Measurements from ENCODE around the gene SEC23A. TPM values are rescaled to one million over a fixed set of nuclear protein-coding genes. Genes with fewer than 3 reads are reported as not detected.

The SEC23A gene
- total RNA-seq (100 to 1,000 TPM in 1 of 2 donors, 10 to 100 TPM in 1; 51.9 to 169 TPM), polyA plus RNA-seq (10 to 100 TPM; 36.5 to 52.3 TPM)

- peak within 1 kb of the TSS; percentile 89 to 98 for H3K27ac ChIP-seq (ENCODE audit: low read depth in 1 of 2, low read length in 2 of 2)
- WGBS: under 1% methylated on average over 58 of the region's 58 CpGs
- no peaks in the 10 kb centered on the region for H3K27me3 ChIP-seq (ENCODE audit: control insufficient read depth in 4 of 4, insufficient read depth in 4 of 4, low read length in 3 of 4)
- TF ChIP-seq ZBTB33 (IDR thresholded peaks at IDR 0.05): peak; percentile 45
- TF ChIP-seq, protein P1, sequence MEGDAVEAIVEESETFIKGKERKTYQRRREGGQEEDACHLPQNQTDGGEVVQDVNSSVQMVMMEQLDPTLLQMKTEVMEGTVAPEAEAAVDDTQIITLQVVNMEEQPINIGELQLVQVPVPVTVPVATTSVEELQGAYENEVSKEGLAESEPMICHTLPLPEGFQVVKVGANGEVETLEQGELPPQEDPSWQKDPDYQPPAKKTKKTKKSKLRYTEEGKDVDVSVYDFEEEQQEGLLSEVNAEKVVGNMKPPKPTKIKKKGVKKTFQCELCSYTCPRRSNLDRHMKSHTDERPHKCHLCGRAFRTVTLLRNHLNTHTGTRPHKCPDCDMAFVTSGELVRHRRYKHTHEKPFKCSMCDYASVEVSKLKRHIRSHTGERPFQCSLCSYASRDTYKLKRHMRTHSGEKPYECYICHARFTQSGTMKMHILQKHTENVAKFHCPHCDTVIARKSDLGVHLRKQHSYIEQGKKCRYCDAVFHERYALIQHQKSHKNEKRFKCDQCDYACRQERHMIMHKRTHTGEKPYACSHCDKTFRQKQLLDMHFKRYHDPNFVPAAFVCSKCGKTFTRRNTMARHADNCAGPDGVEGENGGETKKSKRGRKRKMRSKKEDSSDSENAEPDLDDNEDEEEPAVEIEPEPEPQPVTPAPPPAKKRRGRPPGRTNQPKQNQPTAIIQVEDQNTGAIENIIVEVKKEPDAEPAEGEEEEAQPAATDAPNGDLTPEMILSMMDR (IDR thresholded peaks at IDR 0.05; ENCODE audit: low read depth, low read length, missing input control): no peak
- peak; percentile 66 for TF ChIP-seq REST (IDR thresholded peaks at IDR 0.05)
- no peak for TF ChIP-seq MAX (IDR thresholded peaks at IDR 0.05)
- peak; percentile 52 for TF ChIP-seq SP1 (IDR thresholded peaks at IDR 0.05)
- peak; percentile 57 to 58 for TF ChIP-seq HNF4A (conservative IDR thresholded peaks at IDR 0.05)
- peak; percentile 48 to 54 for TF ChIP-seq RXRA (IDR thresholded peaks at IDR 0.05)
- peak; percentile 97 for TF ChIP-seq YY1 (IDR thresholded peaks at IDR 0.05)
- peak; percentile 27 for TF ChIP-seq TAF1 (conservative IDR thresholded peaks at IDR 0.05)
- peak in 1 of 2 donors; percentile 46 for TF ChIP-seq GABPA (IDR thresholded peaks at IDR 0.05 in 1 of 2, conservative IDR thresholded peaks at IDR 0.05 in 1 of 2)
- H3K4me1 ChIP-seq (ENCODE audit: control insufficient read depth in 4 of 4, insufficient read depth in 4 of 4, low read length in 3 of 4): peaks cover 4 to 17% (median 11%) of the 10 kb centered on the region in 4 donors
- peak; percentile 80 for DNase-seq (ENCODE audit: low spot score)
- H3K9me3 ChIP-seq (ENCODE audit: control insufficient read depth in 4 of 4, low read length in 3 of 4): no peaks in the 10 kb centered on the region
- peaks cover 0 to 3% (median 0%) of the 10 kb centered on the region in 4 donors for H3K36me3 ChIP-seq (ENCODE audit: control insufficient read depth in 4 of 4, insufficient read depth in 3 of 4, low read depth in 1 of 4, low read length in 3 of 4)
- peak within 1 kb of the TSS; percentile 83 to 98 (median 96) for H3K4me3 ChIP-seq (ENCODE audit: low read depth in 1 of 3, low read length in 3 of 3)
- H3K9ac ChIP-seq (ENCODE audit: low read depth in 1 of 2, low read length in 2 of 2): peak within 1 kb of the TSS; percentile 77 to 97
These were observed at the start of gene SEC23A for GRCh38 chr14:39102969-39103957. TSS of gene SEC23A (minus strand) at chr14:39103235. CDS start at chr14:39096118, 7,117 bp downstream.

Measured in liver (tissue), 9 donors.